B cell (primary cell): ENCODE data around the gene EXOSC10. TPM values are rescaled to one million over a fixed set of nuclear protein-coding genes. Genes with fewer than 3 reads are reported as not detected.

Source experiments
- ATAC-seq: fragments of 200-7000 bp; cut with Tn5 transposase; one replicate; pipeline ENCODE4 v1.10.0; 2021; ENCODE audit warnings: low read depth, mild to moderate bottlenecking, moderate number of reproducible peaks, moderate library complexity
- CTCF ChIA-PET: fragments of 350-600 bp; sonication (Branson Sonifier 250); formaldehyde crosslinking; loops from one replicate; lab custom pipeline; 2021; ENCODE audit warnings: antibody characterized with exemption, inconsistent platforms; lab: Charles Lee
- POLR2A ChIA-PET: fragments of 350-600 bp; sonication (Branson Sonifier 250); formaldehyde crosslinking; loops from one replicate; lab custom pipeline; 2021; ENCODE audit warnings: antibody characterized with exemption; lab: Charles Lee
- DNase-seq: peaks from one replicate; pipeline ENCODE4 v3.0.0; 2013
- H2AFZ ChIP-seq: 2 replicates; pipeline ENCODE4 v1.6.1; 2012; ENCODE audit warnings: mild to moderate bottlenecking, low read depth, low read length; ENCODE audit not compliant: insufficient read depth, poor library complexity, severe bottlenecking
- H3K27ac ChIP-seq, 2 donors: 1 replicate in 1 of 2; 2 replicates in 1 of 2; pipeline ENCODE4 v1.5.1; 2012 to 2013; ENCODE audit warnings: low read length in 2 of 2, mild to moderate bottlenecking in 2 of 2, moderate library complexity in 1 of 2
- H3K27me3 ChIP-seq, 4 experiments: fragments of 200-600 bp in 1 of 4; sonication (generic) in 1 of 4; replicated peaks in 1 of 4; 1 replicate in 2 of 4; 2 replicates in 2 of 4; pipeline versions ENCODE4 v1.6.1 to v1.7.0; 2013 to 2016; ENCODE audit warnings: low read length in 3 of 4, mild to moderate bottlenecking in 2 of 4, mixed read lengths in 1 of 4, moderate library complexity in 1 of 4; ENCODE audit not compliant: insufficient read depth in 4 of 4, control insufficient read depth in 3 of 4; ENCODE audit errors: control extremely low read depth in 1 of 4
- H3K36me3 ChIP-seq, 2 experiments: replicated peaks in 1 of 2; 1 replicate in 1 of 2; 2 replicates in 1 of 2; pipeline versions ENCODE4 v1.6.1 to v1.7.1; 2013; ENCODE audit warnings: low read length in 1 of 2; ENCODE audit not compliant: insufficient read depth in 2 of 2, control insufficient read depth in 1 of 2; ENCODE audit errors: control extremely low read depth in 1 of 2, extremely low read depth in 1 of 2
- H3K4me1 ChIP-seq, 2 donors: fragments of 200-600 bp in 1 of 2; sonication (generic) in 1 of 2; 1 replicate in 1 of 2; 2 replicates in 1 of 2; pipeline versions ENCODE4 v1.5.1 to v1.6.1; 2013 to 2017; ENCODE audit warnings: low read length in 2 of 2; ENCODE audit not compliant: control insufficient read depth in 2 of 2, insufficient read depth in 2 of 2
- H3K4me2 ChIP-seq: replicated peaks from 2 replicates; pipeline ENCODE3; 2012; ENCODE audit warnings: mild to moderate bottlenecking, low read depth, low read length; ENCODE audit not compliant: poor library complexity, severe bottlenecking
- H3K4me3 ChIP-seq, 5 experiments: fragments of 200-600 bp in 1 of 5; sonication (generic) in 1 of 5; 1 replicate in 3 of 5; 2 replicates in 2 of 5; pipeline versions ENCODE4 v1.5.1 to v1.7.0; 2011 to 2016; ENCODE audit warnings: low read length in 4 of 5, mild to moderate bottlenecking in 4 of 5, low read depth in 2 of 5, control low read depth in 1 of 5, moderate library complexity in 1 of 5; ENCODE audit not compliant: insufficient read depth in 1 of 5; ENCODE audit errors: control extremely low read depth in 1 of 5, extremely low read depth in 1 of 5
- H3K79me2 ChIP-seq: fragments of 200-600 bp; sonication (generic); one replicate; pipeline ENCODE4 v1.6.0; 2016; ENCODE audit warnings: low read length; ENCODE audit not compliant: control insufficient read depth, insufficient read depth
- H3K9ac ChIP-seq: fragments of 200-600 bp; sonication (generic); 2 replicates; pipeline ENCODE4 v1.6.1; 2017; ENCODE audit warnings: mild to moderate bottlenecking, low read length, moderate library complexity
- H3K9me3 ChIP-seq, 3 donors: one replicate each; pipeline versions ENCODE4 v1.6.1 to v1.7.1; 2013; ENCODE audit warnings: low read length in 2 of 3; ENCODE audit not compliant: control insufficient read depth in 2 of 3, insufficient read depth in 1 of 3; ENCODE audit errors: control extremely low read depth in 1 of 3
- H4K20me1 ChIP-seq: 2 replicates; pipeline ENCODE4 v1.6.0; 2012; ENCODE audit warnings: mild to moderate bottlenecking, low read length; ENCODE audit not compliant: insufficient read depth, control insufficient read depth, poor library complexity, severe bottlenecking
- H3K27ac Mint-ChIP-seq: one replicate; pipeline ENCODE4 v1.8.0; 2021; ENCODE audit warnings: mixed read lengths
- H3K27me3 Mint-ChIP-seq: one replicate; pipeline ENCODE4 v1.8.0; 2021; ENCODE audit warnings: mixed read lengths
- H3K4me1 Mint-ChIP-seq: one replicate; pipeline ENCODE4 v1.8.0; 2021; ENCODE audit warnings: mixed read lengths
- H3K4me3 Mint-ChIP-seq: one replicate; pipeline ENCODE4 v1.8.0; 2021; ENCODE audit warnings: mixed read lengths
- H3K9me3 Mint-ChIP-seq: one replicate; pipeline ENCODE4 v1.8.0; 2022; ENCODE audit warnings: mixed read lengths; ENCODE audit not compliant: insufficient read depth
- CTCF ChIP-seq: fragments of 200-600 bp; IDR thresholded peaks from one replicate; pipeline ENCODE4 v1.8.0; 2022; ENCODE audit warnings: antibody characterized with exemption, mild to moderate bottlenecking
- EZH2 ChIP-seq: IDR thresholded peaks from 2 replicates; pipeline ENCODE4 v1.6.1; 2012; ENCODE audit warnings: borderline replicate concordance, low read depth, mild to moderate bottlenecking, moderate library complexity, low read length; ENCODE audit not compliant: insufficient read depth, poor library complexity, severe bottlenecking
- WGBS: methylation state at CpG from one replicate; pipeline ENCODE4 v1.1.5; 2013; ENCODE audit warnings: missing lambda C conversion rate; ENCODE audit not compliant: insufficient coverage; 5-methylcytosine and 5-hydroxymethylcytosine counted together
- intact Hi-C: fragments of 100-400 bp; cut with micrococcal nuclease; formaldehyde crosslinking; loops from one replicate; pipeline ENCODE4 v1.10.0; 2022
- polyA plus RNA-seq: library from polyadenylated mRNA; depleted of rRNA; stranded (reverse); fragments of >200 nt; gene quantifications from 2 replicates; pipeline ENCODE4 v1.2.3, GENCODE V29; 2012
- total RNA-seq, 2 donors: library from RNA; stranded (reverse); fragments of 120-200 nt in 1 of 2; gene quantifications; 1 replicate in 1 of 2; 2 replicates in 1 of 2; pipeline versions ENCODE4 v1.2.3 to v1.2.4, GENCODE V29; 2013 to 2022

The EXOSC10 gene
- total and polyA plus RNA-seq, 2 donors (not counting 1 experiment from before 2014, with no cell fraction given) = 83.4 to 119 TPM

- Histone ChIP-seq H2AFZ (no peak overlapping the region), H3K27ac (no peak overlapping the region), H3K79me2 (no peaks in the 10 kb centered on the region), H3K27me3 (no peaks in the 10 kb centered on the region), H3K9ac (no peak overlapping the region), H3K4me1 (no peaks in the 10 kb centered on the region), H3K36me3 (peaks cover 2 to 90% of the 10 kb centered on the region in 2 experiments), H3K4me3 (no peak overlapping the region), H3K4me2 (no peak overlapping the region), H3K9me3 (no peaks in the 10 kb centered on the region), H4K20me1 (no peaks in the 10 kb centered on the region)
- Mint-ChIP-seq H3K4me3 (no peak overlapping the region), H3K27ac (no peak overlapping the region), H3K27me3 (no peaks in the 10 kb centered on the region), H3K4me1 (peaks cover 4% of the 10 kb centered on the region), H3K9me3 (no peaks in the 10 kb centered on the region)
- CTCF ChIA-PET = interaction anchor here (1.1 to 2.9 kb wide), 2 partner anchors 35 to 571 kb away, joined by 3 to 14 read pairs; no protein-coding TSS in a partner anchor
- ATAC-seq (no peak), DNase-seq (no peak)
- POLR2A ChIA-PET = no interaction called here
- TF ChIP-seq EZH2 (no peak), CTCF (no peak)
- 55% methylated on average over 8 of the region's 13 CpGs for WGBS
- intact Hi-C loops = no loop called here
These were observed 27.3 kb downstream of the EXOSC10 start for GRCh38 chr1:11072216-11072917.

GRCh38 chr1:11071463-11072215, 28.0 kb downstream of the EXOSC10 start:
- ChIA-PET POLR2A (no interaction called here), CTCF (interaction anchor here (2.9 kb wide), 1 partner anchor 34 kb away, joined by 14 read pairs; no protein-coding TSS in a partner anchor)
- Histone ChIP-seq H3K36me3 (peaks cover 0 to 86% of the 10 kb centered on the region in 2 experiments), H3K4me1 (no peaks in the 10 kb centered on the region), H3K27ac (no peak overlapping the region), H3K9me3 (no peaks in the 10 kb centered on the region), H4K20me1 (no peaks in the 10 kb centered on the region), H3K9ac (no peak overlapping the region), H3K27me3 (no peaks in the 10 kb centered on the region), H3K79me2 (no peaks in the 10 kb centered on the region), H3K4me3 (no peak overlapping the region), H3K4me2 (no peak overlapping the region), H2AFZ (no peak overlapping the region)
- TF ChIP-seq EZH2 (no peak), CTCF (no peak)
- Mint-ChIP-seq H3K9me3 (no peaks in the 10 kb centered on the region), H3K27me3 (no peaks in the 10 kb centered on the region), H3K27ac (no peak overlapping the region), H3K4me3 (no peak overlapping the region), H3K4me1 (peaks cover 4% of the 10 kb centered on the region)
- WGBS = 96% methylated on average over 15 of the region's 15 CpGs
- DNase-seq (no peak), ATAC-seq (no peak)
- intact Hi-C loops = no loop called here
